HG03457 (cell line): ENCODE data around the gene CFAP70.
"Not testable (repeated sequence)": the region's sequence is repeated elsewhere in the genome, so short reads cannot be mapped to it uniquely, and the experiment has no call there.

Experiments used
- ATAC-seq: cut with Tn5 transposase; IDR thresholded peaks from one replicate; pipeline ENCODE4 v1.9.1; 2021; ENCODE audit warnings: moderate number of reproducible peaks; ENCODE audit not compliant: unreplicated experiment

Gene CFAP70

GRCh38 chr10:73340121-73340520 is 18.5 kb downstream of the CFAP70 start:
- no peak for ATAC-seq

- ATAC-seq, result no peak
Measured at GRCh38 chr10:73339436-73339835, 19.2 kb downstream of the CFAP70 start.

GRCh38 chr10:73338801-73339368 is 19.8 kb downstream of the CFAP70 start:
- ATAC-seq, result no peak

- no peak for ATAC-seq
Measured at GRCh38 chr10:73333202-73333601, 25.5 kb downstream of the CFAP70 start.

GRCh38 chr10:73332379-73332778 is 26.3 kb downstream of the CFAP70 start:
- ATAC-seq, result no peak

- ATAC-seq, result not testable (repeated sequence)
Measured at GRCh38 chr10:73328523-73328922, 30.1 kb downstream of the CFAP70 start.

- not testable (repeated sequence) for ATAC-seq
Measured at GRCh38 chr10:73325290-73325689, 33.4 kb downstream of the CFAP70 start.

GRCh38 chr10:73323582-73323981 is 35.1 kb downstream of the CFAP70 start:
- ATAC-seq, result not testable (repeated sequence)

GRCh38 chr10:73310475-73310874 is 48.2 kb downstream of the CFAP70 start:
- no peak for ATAC-seq

- no peak for ATAC-seq
Measured at GRCh38 chr10:73307203-73307800, 51.4 kb downstream of the CFAP70 start.

GRCh38 chr10:73306171-73306708 is 52.4 kb downstream of the CFAP70 start:
- no peak for ATAC-seq

- no peak for ATAC-seq
Measured at GRCh38 chr10:73296946-73297345, 61.7 kb downstream of the CFAP70 start.

GRCh38 chr10:73293461-73293860 is 65.2 kb downstream of the CFAP70 start:
- no peak for ATAC-seq

GRCh38 chr10:73289958-73290357 is 68.7 kb downstream of the CFAP70 start:
- no peak for ATAC-seq

GRCh38 chr10:73287441-73287840 is 71.2 kb downstream of the CFAP70 start:
- no peak for ATAC-seq

GRCh38 chr10:73281097-73281496 is 77.6 kb downstream of the CFAP70 start:
- no peak for ATAC-seq

GRCh38 chr10:73264423-73264822 is 94.2 kb downstream of the CFAP70 start:
- ATAC-seq, result no peak

GRCh38 chr10:73263693-73264347 is 94.8 kb downstream of the CFAP70 start:
- ATAC-seq, result no peak

- no peak for ATAC-seq
Measured at GRCh38 chr10:73262880-73263555, 95.6 kb downstream of the CFAP70 start.

- no peak for ATAC-seq
Measured at GRCh38 chr10:73262105-73262730, 96.4 kb downstream of the CFAP70 start.

GRCh38 chr10:73261362-73261995 is 97.2 kb downstream of the CFAP70 start:
- ATAC-seq, result no peak
